Measurements from ENCODE around the gene RPL27A. TPM values are rescaled to one million over a fixed set of nuclear protein-coding genes. Genes with fewer than 3 reads are reported as not detected.

RPL27A gene
- polyA plus RNA-seq, 1 of the 3 experiments (the other 2 are of a cell fraction), result 1,162 TPM

GRCh38 chr11:8731647-8732323 lies 49.2 kb downstream of the RPL27A start:
- H2AFZ ChIP-seq (ENCODE audit: low read depth), result no peak overlapping the region
- H4K20me1 ChIP-seq (ENCODE audit: insufficient read depth), result no peaks in the 10 kb centered on the region; the same call in 1 of the 2 replicates
- CTCF ChIA-PET, result no interaction called here
- H3K4me1 ChIP-seq (ENCODE audit: control insufficient read depth in 1 of 2, insufficient read depth in 2 of 2, low read depth in 1 of 2, low read length in 1 of 2), result peaks cover 6 to 34% of the 10 kb centered on the region in 2 experiments; a peak in 3 of 4 replicates
- TF ChIP-seq SMC3 (IDR thresholded peaks at IDR 0.05; ENCODE audit: low read depth, low read length), result no peak
- TF ChIP-seq PBX3 (IDR thresholded peaks at IDR 0.05), result no peak
- no peak for TF ChIP-seq FOXJ3 (CRISPR knock-in tag; IDR thresholded peaks at IDR 0.05)
- TF ChIP-seq FOXM1 (IDR thresholded peaks at IDR 0.05; ENCODE audit: low read depth), result no peak
- no peak for TF ChIP-seq MAX (IDR thresholded peaks at IDR 0.05; ENCODE audit: low read depth)
- no peak for TF ChIP-seq RAD21 (IDR thresholded peaks at IDR 0.05; ENCODE audit: low read length)
- TF ChIP-seq GATA2 (CRISPR knock-in tag; IDR thresholded peaks at IDR 0.05), result no peak
- TF ChIP-seq RFX5 (IDR thresholded peaks at IDR 0.05; ENCODE audit: low read length), result no peak
- no peak for TF ChIP-seq NFIC (IDR thresholded peaks at IDR 0.05; ENCODE audit: borderline replicate concordance)
- no peak for TF ChIP-seq MEF2A (IDR thresholded peaks at IDR 0.05; ENCODE audit: borderline replicate concordance, low read depth)
- TF ChIP-seq TCF12 (IDR thresholded peaks at IDR 0.05), result no peak
- TF ChIP-seq ZBTB33 (IDR thresholded peaks at IDR 0.05; ENCODE audit: borderline replicate concordance, low read depth), result no peak
- no peaks in the 10 kb centered on the region for H3K27me3 ChIP-seq (ENCODE audit: insufficient read depth)
- no peaks in the 10 kb centered on the region for H3K9me2 ChIP-seq
- DNase-seq, result no peak
- H3K36me3 ChIP-seq (replicated peaks in 1 of 2; ENCODE audit: control insufficient read depth in 1 of 2, insufficient read depth in 2 of 2, low read length in 1 of 2), result peaks cover 4 to 5% of the 10 kb centered on the region in 2 experiments
- no peaks in the 10 kb centered on the region for H3K9me3 ChIP-seq
- H3K27ac ChIP-seq (ENCODE audit: low read depth in 2 of 2, low read length in 1 of 2), result peak overlapping the region in 1 of 2 experiments; percentile 63; a peak in 2 of 4 replicates
- 0 out of 2 replicates have a peak overlapping the region, but pooled peaks have one; percentile 9 for H3K4me2 ChIP-seq
- POLR2A ChIA-PET, result no interaction called here
- H3K9ac ChIP-seq, result no peak overlapping the region
- WGBS (ENCODE audit: low lambda C conversion rate), result 83% methylated on average over 3 of the region's 3 CpGs
- peaks cover 34% of the 10 kb centered on the region for H3F3A ChIP-seq (replicated peaks; ENCODE audit: insufficient read depth)
- no peak overlapping the region for H3K4me3 ChIP-seq (ENCODE audit: low read depth in 2 of 2, low read length in 1 of 2)
- H3K79me2 ChIP-seq (ENCODE audit: insufficient read depth), result peaks cover 8% of the 10 kb centered on the region; the same call in 1 of the 2 replicates

GRCh38 chr11:8732324-8732670 lies 49.7 kb downstream of the RPL27A start:
- WGBS (ENCODE audit: low lambda C conversion rate), result 77% methylated on average over 3 of the region's 3 CpGs
- no peaks in the 10 kb centered on the region for H3K9me3 ChIP-seq
- no peak overlapping the region for H2AFZ ChIP-seq (ENCODE audit: low read depth)
- H3K9ac ChIP-seq, result no peak overlapping the region; the same call in 1 of the 2 replicates
- H3K4me1 ChIP-seq (ENCODE audit: control insufficient read depth in 1 of 2, insufficient read depth in 2 of 2, low read depth in 1 of 2, low read length in 1 of 2), result peaks cover 6 to 29% of the 10 kb centered on the region in 2 experiments; a peak in 3 of 4 replicates
- peak overlapping the region; percentile 9; the same call in 1 of the 2 replicates for H3K4me2 ChIP-seq
- ChIA-PET CTCF (interaction anchor here (1.2 kb wide), 1 partner anchor 12 kb away, joined by 4 read pairs; no protein-coding TSS in a partner anchor), POLR2A (no interaction called here)
- no peaks in the 10 kb centered on the region for H3K27me3 ChIP-seq (ENCODE audit: insufficient read depth)
- no peak overlapping the region for H3K4me3 ChIP-seq (ENCODE audit: low read depth in 2 of 2, low read length in 1 of 2)
- DNase-seq, result no peak
- H3F3A ChIP-seq (replicated peaks; ENCODE audit: insufficient read depth), result peaks cover 31% of the 10 kb centered on the region
- peaks cover 8% of the 10 kb centered on the region; the same call in 1 of the 2 replicates for H3K79me2 ChIP-seq (ENCODE audit: insufficient read depth)
- H4K20me1 ChIP-seq (ENCODE audit: insufficient read depth), result no peaks in the 10 kb centered on the region; the same call in 1 of the 2 replicates
- peak overlapping the region; percentile 41 to 63; a peak in 3 of 4 replicates for H3K27ac ChIP-seq (ENCODE audit: low read depth in 2 of 2, low read length in 1 of 2)
- peaks cover 4 to 5% of the 10 kb centered on the region in 2 experiments for H3K36me3 ChIP-seq (replicated peaks in 1 of 2; ENCODE audit: control insufficient read depth in 1 of 2, insufficient read depth in 2 of 2, low read length in 1 of 2)
- H3K9me2 ChIP-seq, result no peaks in the 10 kb centered on the region
- TF ChIP-seq GABPA (IDR thresholded peaks at IDR 0.05; ENCODE audit: low read depth), result no peak
- no peak for TF ChIP-seq EP300 (IDR thresholded peaks at IDR 0.05; ENCODE audit: borderline replicate concordance in 1 of 2, low read depth in 1 of 2, low read length in 1 of 2)
- no peak for TF ChIP-seq RAD21 (IDR thresholded peaks at IDR 0.05; ENCODE audit: low read length)
- TF ChIP-seq MEF2A (IDR thresholded peaks at IDR 0.05; ENCODE audit: borderline replicate concordance, low read depth), result no peak
- TF ChIP-seq EZH2phosphoT487 (IDR thresholded peaks at IDR 0.05; ENCODE audit: borderline replicate concordance, low read depth), result no peak
- TF ChIP-seq GATA2 (CRISPR knock-in tag; IDR thresholded peaks at IDR 0.05), result no peak
- TF ChIP-seq TEAD4 (IDR thresholded peaks at IDR 0.05; ENCODE audit: borderline replicate concordance, insufficient read depth), result no peak
- TF ChIP-seq FOXM1 (IDR thresholded peaks at IDR 0.05; ENCODE audit: low read depth), result no peak
- no peak for TF ChIP-seq USF1 (IDR thresholded peaks at IDR 0.05; ENCODE audit: borderline replicate concordance, low read depth)
- no peak for TF ChIP-seq TCF12 (IDR thresholded peaks at IDR 0.05)
- TF ChIP-seq ZBTB33 (IDR thresholded peaks at IDR 0.05; ENCODE audit: borderline replicate concordance, low read depth), result no peak
- no peak for TF ChIP-seq PBX3 (IDR thresholded peaks at IDR 0.05)
